Loucy (cell line): ENCODE data around the gene ZNRF1.

ENCODE experiments used
- H2AFZ ChIP-seq: fragments of 200-600 bp; sonication (generic); 2 replicates; pipeline ENCODE4 v1.6.0; 2016; ENCODE audit warnings: antibody characterized with exemption, mild to moderate bottlenecking, low read length, moderate library complexity
- H3F3A ChIP-seq: fragments of 200-600 bp; 2 replicates; pipeline ENCODE4 v1.6.0; 2016; ENCODE audit warnings: antibody characterized with exemption, low read depth, mild to moderate bottlenecking
- H3K27me3 ChIP-seq: fragments of 200-600 bp; sonication (generic); 2 replicates; pipeline ENCODE4 v1.6.1; 2014; ENCODE audit warnings: low read length, mild to moderate bottlenecking; ENCODE audit not compliant: insufficient read depth, poor library complexity, severe bottlenecking
- H3K36me3 ChIP-seq: fragments of 200-600 bp; sonication (generic); 2 replicates; pipeline ENCODE4 v1.6.1; 2016; ENCODE audit warnings: low read length; ENCODE audit not compliant: insufficient read depth
- H3K4me1 ChIP-seq: fragments of 200-600 bp; sonication (generic); 2 replicates; pipeline ENCODE4 v1.5.1; 2014; ENCODE audit warnings: low read length, mild to moderate bottlenecking; ENCODE audit not compliant: insufficient read depth, poor library complexity, severe bottlenecking
- H3K4me2 ChIP-seq: fragments of 200-600 bp; sonication (generic); 2 replicates; pipeline ENCODE4 v1.6.0; 2014; ENCODE audit warnings: antibody characterized with exemption, low read length, low read depth, mild to moderate bottlenecking; ENCODE audit not compliant: poor library complexity, severe bottlenecking
- H3K4me3 ChIP-seq: fragments of 200-600 bp; sonication (generic); 2 replicates; pipeline ENCODE4 v1.5.1; 2014; ENCODE audit warnings: low read length, mild to moderate bottlenecking, mixed read lengths; ENCODE audit not compliant: poor library complexity, severe bottlenecking
- H3K79me2 ChIP-seq: fragments of 200-600 bp; sonication (generic); 2 replicates; pipeline ENCODE4 v1.6.1; 2014; ENCODE audit warnings: low read length; ENCODE audit not compliant: insufficient read depth
- H3K9ac ChIP-seq: fragments of 200-600 bp; sonication (generic); 2 replicates; pipeline ENCODE4 v1.6.0; 2014; ENCODE audit warnings: mild to moderate bottlenecking, low read depth, low read length, moderate library complexity; ENCODE audit not compliant: poor library complexity, severe bottlenecking
- H3K9me2 ChIP-seq: fragments of 200-600 bp; sonication (generic); replicated peaks from 2 replicates; pipeline ENCODE4 v1.6.1; 2016; ENCODE audit warnings: low read depth, low read length, mixed read lengths
- H3K9me3 ChIP-seq: fragments of 200-600 bp; sonication (generic); 2 replicates; pipeline ENCODE4 v1.6.1; 2014; ENCODE audit warnings: mild to moderate bottlenecking, antibody characterized with exemption, low read length, low read depth; ENCODE audit not compliant: insufficient read depth
- H4K20me1 ChIP-seq: fragments of 200-600 bp; sonication (generic); 2 replicates; pipeline ENCODE4 v1.6.0; 2014; ENCODE audit warnings: antibody characterized with exemption, low read length, mild to moderate bottlenecking; ENCODE audit not compliant: insufficient read depth, poor library complexity, severe bottlenecking
- CTCF ChIP-seq: fragments of 200-600 bp; sonication (generic); conservative IDR thresholded peaks from 2 replicates; pipeline ENCODE4 v1.5.1; 2014; ENCODE audit warnings: mild to moderate bottlenecking, antibody characterized with exemption, low read length
- EZH2phosphoT487 ChIP-seq: fragments of 200-600 bp; IDR thresholded peaks from 2 replicates; pipeline ENCODE4 v1.6.1; 2018; ENCODE audit warnings: antibody characterized with exemption, mild to moderate bottlenecking, moderate library complexity, borderline replicate concordance

ZNRF1 gene

GRCh38 chr16:75112734-75113491 lies 114.1 kb downstream of the ZNRF1 start:
- no peak overlapping the region for H3K9ac ChIP-seq
- peaks cover 13% of the 10 kb centered on the region for H4K20me1 ChIP-seq
- H2AFZ ChIP-seq = no peak overlapping the region
- no peaks in the 10 kb centered on the region for H3K27me3 ChIP-seq
- H3F3A ChIP-seq = peaks cover 18% of the 10 kb centered on the region
- H3K79me2 ChIP-seq = peaks cover 46% of the 10 kb centered on the region
- no peaks in the 10 kb centered on the region for H3K9me2 ChIP-seq
- H3K9me3 ChIP-seq = no peaks in the 10 kb centered on the region
- TF ChIP-seq CTCF (no peak), EZH2phosphoT487 (no peak)
- H3K4me2 ChIP-seq = no peak overlapping the region
- H3K36me3 ChIP-seq = peaks cover 10% of the 10 kb centered on the region; the same call in 1 of the 2 replicates
- peaks cover 37% of the 10 kb centered on the region for H3K4me1 ChIP-seq
- no peak overlapping the region for H3K4me3 ChIP-seq

- H3K27me3 ChIP-seq = no peaks in the 10 kb centered on the region
Observed at GRCh38 chr16:75113541-75114121, 114.8 kb downstream of the ZNRF1 start.

GRCh38 chr16:75114179-75114945 lies 115.5 kb downstream of the ZNRF1 start:
- TF ChIP-seq CTCF (no peak), EZH2phosphoT487 (no peak)
- H3K9me3 ChIP-seq = no peaks in the 10 kb centered on the region
- no peaks in the 10 kb centered on the region for H3K27me3 ChIP-seq
- H3K79me2 ChIP-seq = peaks cover 35% of the 10 kb centered on the region
- H3K9me2 ChIP-seq = no peaks in the 10 kb centered on the region
- no peak overlapping the region for H3K4me3 ChIP-seq
- peaks cover 13% of the 10 kb centered on the region for H4K20me1 ChIP-seq
- peaks cover 9% of the 10 kb centered on the region for H3F3A ChIP-seq
- peaks cover 4% of the 10 kb centered on the region; the same call in 1 of the 2 replicates for H3K36me3 ChIP-seq
- H3K9ac ChIP-seq = no peak overlapping the region
- no peak overlapping the region for H3K4me2 ChIP-seq
- peaks cover 25% of the 10 kb centered on the region for H3K4me1 ChIP-seq
- H2AFZ ChIP-seq = no peak overlapping the region

More at GRCh38 chr16:75113541-75114121, 114.8 kb downstream of the ZNRF1 start:
- Histone ChIP-seq H4K20me1 (peaks cover 13% of the 10 kb centered on the region), H3F3A (peaks cover 11% of the 10 kb centered on the region), H3K4me3 (no peak overlapping the region), H3K9me3 (no peaks in the 10 kb centered on the region), H3K36me3 (peaks cover 6% of the 10 kb centered on the region; the same call in 1 of the 2 replicates), H3K9ac (no peak overlapping the region), H3K4me2 (no peak overlapping the region), H2AFZ (no peak overlapping the region), H3K79me2 (peaks cover 39% of the 10 kb centered on the region), H3K9me2 (no peaks in the 10 kb centered on the region), H3K4me1 (peaks cover 30% of the 10 kb centered on the region)
- TF ChIP-seq EZH2phosphoT487 (no peak), CTCF (no peak)
